ENCODE results near the gene EEF1A1.
"Not testable (repeated sequence)": the region's sequence is repeated elsewhere in the genome, so short reads cannot be mapped to it uniquely, and the experiment has no call there.

EEF1A1 gene

DNA sequence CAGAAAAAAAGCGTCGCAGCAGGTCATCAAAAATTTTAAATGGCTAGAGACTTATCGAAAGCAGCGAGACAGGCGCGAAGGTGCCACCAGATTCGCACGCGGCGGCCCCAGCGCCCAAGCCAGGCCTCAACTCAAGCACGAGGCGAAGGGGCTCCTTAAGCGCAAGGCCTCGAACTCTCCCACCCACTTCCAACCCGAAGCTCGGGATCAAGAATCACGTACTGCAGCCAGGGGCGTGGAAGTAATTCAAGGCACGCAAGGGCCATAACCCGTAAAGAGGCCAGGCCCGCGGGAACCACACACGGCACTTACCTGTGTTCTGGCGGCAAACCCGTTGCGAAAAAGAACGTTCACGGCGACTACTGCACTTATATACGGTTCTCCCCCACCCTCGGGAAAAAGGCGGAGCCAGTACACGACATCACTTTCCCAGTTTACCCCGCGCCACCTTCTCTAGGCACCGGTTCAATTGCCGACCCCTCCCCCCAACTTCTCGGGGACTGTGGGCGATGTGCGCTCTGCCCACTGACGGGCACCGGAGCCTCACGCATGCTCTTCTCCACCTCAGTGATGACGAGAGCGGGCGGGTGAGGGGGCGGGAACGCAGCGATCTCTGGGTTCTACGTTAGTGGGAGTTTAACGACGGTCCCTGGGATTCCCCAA is at the start of gene EEF1A1:
Gene EEF1A1 (minus strand): TSS at position 345 of the 663 bp plus-strand sequence. CDS start 1,006 bp downstream, outside the sequence.
- FAIRE-seq, result no peak

- no peak for FAIRE-seq
Observed at GRCh38 chr6:73569121-73569520, 48.3 kb upstream of the EEF1A1 start.

- no peak for FAIRE-seq
Observed at GRCh38 chr6:73566954-73567591, 46.2 kb upstream of the EEF1A1 start.

DNA sequence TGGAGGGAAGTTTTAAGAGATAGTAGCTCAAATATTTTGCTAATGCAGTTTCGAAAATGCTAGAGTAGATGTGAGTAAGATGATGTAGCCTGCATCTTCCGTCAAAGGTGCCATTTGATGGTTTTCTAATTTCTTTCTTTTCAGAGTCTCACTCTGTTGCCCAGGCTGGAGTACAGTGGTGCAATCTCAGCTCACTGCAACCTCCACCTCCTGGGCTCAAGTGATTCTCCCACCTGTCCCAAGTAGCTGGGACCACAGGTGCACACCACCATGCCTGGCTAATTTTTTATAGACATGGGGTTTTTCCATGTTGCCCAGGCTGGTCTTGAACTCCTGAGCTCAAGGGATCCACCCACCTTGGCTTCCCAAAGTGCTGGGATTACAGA is 45.6 kb upstream of the EEF1A1 start:
- FAIRE-seq, result not testable (repeated sequence)

DNA sequence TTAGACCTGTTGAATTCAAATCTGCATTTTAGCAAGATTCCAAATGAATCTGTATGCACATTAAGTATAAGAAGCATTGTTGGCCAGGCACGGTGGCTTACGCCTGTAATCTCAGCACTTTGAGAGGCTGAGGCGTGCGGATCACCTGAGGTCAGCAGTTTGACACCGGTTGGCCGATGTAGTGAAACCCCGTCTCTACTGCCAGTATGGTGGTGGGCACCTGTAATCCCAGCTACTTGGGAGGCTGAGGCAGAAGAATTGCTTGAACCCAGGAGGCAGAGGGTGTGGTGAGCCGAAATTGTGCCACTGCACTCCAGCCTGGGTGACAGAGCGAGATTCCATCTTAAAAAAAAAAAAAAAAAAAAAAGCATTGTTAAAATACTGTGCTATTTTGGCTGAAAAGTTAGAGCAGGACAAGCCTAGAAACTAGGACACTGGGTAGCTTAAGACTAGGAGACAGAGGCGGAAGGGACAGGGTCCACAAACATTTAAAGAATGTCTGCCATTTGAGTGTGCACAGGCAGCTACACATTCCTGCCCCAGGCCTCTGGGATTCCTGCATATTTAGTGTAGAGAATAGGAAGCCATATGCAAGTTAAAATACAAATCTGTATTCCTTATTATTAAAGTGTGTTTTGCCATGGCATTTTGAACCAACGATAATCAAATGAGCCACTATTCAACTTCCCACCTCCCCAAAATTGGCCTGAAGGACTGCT is 45.1 kb upstream of the EEF1A1 start:
- no peak for FAIRE-seq

GRCh38 chr6:73564578-73565345 is 43.9 kb upstream of the EEF1A1 start:
- FAIRE-seq, result no peak

- no peak for FAIRE-seq
Observed at GRCh38 chr6:73562558-73562957, 41.7 kb upstream of the EEF1A1 start.

GRCh38 chr6:73560853-73561407 is 40.1 kb upstream of the EEF1A1 start:
- FAIRE-seq, result no peak

DNA sequence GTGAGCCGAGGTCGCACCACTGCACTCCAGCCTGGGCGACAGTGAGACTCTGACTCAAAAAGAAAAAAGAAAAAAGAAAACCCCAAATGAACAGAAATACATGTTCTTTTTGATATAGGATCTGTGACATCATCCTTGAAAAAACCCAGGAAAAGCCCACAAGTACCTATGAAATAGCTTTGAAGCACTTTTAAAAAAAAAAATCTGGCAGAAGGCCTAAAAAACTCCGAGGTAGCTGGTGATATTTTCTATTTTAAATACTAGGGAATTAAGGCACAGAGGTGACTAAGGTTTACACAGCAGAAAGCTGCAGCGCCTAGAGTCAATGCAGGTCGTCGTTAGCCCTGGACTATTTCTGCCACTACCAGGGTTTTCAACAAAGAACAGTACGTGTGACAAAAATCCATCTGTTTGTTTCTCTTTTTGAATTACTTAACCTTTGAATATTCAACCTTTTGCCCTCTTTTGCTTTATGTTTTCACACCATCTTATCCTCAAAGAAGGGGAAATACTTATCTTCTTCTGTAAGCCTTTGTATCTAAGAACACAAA is 39.4 kb upstream of the EEF1A1 start:
- FAIRE-seq, result no peak

GRCh38 chr6:73559399-73559794 is 38.6 kb upstream of the EEF1A1 start:
- not testable (repeated sequence) for FAIRE-seq

DNA sequence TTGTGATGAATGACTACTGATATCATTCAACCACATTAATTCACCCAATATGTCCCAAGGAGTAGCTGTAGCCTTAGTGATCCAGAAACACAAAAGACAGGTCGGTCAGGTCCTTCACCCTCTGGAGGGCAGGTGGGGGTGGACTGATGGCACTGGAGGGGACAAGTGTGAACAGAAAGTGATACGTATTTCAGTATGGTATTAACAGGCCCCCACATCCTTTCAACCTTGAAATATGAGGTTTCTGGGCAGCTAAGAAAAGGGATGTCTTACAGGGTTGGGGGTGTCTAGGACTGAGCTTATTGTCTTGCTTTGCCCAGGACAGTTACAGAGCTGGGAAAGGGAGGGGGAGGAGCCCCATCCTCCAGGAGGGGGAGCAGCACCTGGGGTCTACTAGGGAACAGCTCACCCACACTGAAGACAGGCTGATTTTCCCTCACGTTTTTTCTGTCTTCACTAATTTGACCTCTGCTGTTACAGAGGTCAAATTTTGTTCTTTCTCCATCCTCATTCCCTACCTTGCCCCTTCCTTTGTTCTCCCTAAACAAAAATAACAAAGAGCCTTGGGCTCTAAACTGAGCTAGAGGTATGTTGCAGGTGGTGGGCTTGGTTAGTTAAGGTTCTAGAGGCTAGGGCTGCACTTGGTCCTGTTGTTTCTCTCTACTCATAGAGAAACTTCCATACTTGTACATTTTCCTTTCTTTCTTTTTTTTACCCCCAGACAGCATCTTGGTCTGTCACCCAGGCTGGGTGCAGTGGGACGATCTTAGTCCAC is 38.0 kb upstream of the EEF1A1 start:
- FAIRE-seq, result no peak

DNA sequence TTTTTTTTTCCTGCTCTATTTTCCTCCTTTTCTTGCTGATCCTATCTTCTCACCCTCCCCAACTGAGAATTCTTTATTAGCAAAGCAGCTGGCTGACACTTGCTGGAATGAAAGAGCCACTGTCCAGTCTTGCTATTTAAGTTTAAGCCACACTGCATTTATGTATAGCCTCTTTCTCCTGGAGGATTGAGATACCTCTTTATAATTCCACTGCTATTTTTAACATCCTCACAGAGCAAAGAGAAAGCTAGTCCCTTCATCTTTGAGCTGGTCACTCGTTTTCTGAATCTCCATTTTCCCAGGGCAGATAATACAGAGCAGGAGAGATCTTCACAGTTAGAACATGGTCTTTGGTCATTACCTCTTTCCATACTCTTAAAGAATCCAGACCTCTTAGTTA is 36.0 kb upstream of the EEF1A1 start:
- FAIRE-seq, result no peak

GRCh38 chr6:73555380-73555949 is 34.6 kb upstream of the EEF1A1 start:
- FAIRE-seq, result not testable (repeated sequence)

DNA sequence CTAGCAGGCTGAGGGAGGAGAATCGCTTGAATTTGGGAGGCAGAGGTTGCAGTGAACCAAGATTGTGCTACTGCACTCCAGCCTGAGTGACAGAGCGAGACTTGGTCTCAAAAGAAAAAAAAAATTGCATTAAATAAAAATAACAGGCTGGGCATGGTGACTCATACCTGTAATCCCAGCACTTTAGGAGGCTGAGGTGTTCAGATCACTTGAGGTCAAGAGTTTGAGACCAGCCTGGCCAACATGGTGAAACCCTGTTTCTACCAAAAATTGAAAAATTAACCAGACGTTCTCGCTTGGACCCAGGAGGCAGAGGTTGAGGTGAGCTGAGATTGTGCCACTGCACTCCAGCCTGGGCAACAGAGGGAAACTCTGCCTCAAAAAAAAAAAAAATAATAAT is 30.3 kb upstream of the EEF1A1 start:
- not testable (repeated sequence) for FAIRE-seq

DNA sequence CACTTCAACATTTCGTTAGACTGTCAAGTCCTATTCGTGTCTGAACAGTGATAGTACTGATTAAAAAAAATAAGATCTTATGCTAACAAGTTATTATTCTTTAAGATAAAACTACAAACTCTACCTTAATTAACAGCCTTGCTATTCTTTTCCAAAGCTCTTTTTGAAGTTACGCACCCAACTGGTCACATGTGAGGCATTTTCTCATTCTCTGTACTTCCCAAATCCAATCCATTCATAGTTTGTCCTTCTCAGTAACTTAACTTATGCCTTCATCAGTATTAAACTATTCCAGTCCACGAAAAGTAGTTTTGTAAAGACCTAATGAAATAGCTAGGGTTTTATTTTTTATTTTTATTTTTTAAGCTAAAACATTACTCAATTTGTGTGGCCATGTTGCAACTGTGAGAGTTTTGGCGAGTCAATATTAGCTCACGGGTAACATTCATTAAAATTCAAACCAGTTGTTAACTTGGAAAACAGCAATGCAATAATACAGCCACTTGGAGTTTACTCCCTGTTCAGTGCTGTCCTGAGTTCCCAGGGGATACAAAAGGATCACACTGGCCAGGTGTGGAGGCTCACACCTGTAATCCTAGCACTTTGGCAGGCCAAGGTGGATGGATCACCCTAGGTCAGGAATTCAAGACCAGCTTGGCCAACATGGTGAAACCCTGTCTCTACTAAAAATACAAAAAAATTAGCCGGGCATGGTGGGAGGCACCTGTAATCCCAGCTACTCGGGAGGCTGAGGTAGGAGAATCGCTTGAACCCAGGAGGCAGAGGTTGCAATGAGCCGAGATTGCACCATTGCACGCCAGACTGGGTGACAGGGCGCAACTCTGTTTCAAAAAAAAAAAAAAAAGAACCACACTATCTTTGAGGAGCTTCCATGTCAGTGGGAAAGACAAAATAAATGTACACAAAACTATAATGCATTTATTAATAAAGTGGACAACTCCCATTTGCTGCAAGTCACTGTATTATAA is 27.9 kb upstream of the EEF1A1 start:
- FAIRE-seq, result no peak

- no peak for FAIRE-seq
Observed at GRCh38 chr6:73547036-73547435, 26.2 kb upstream of the EEF1A1 start.

DNA sequence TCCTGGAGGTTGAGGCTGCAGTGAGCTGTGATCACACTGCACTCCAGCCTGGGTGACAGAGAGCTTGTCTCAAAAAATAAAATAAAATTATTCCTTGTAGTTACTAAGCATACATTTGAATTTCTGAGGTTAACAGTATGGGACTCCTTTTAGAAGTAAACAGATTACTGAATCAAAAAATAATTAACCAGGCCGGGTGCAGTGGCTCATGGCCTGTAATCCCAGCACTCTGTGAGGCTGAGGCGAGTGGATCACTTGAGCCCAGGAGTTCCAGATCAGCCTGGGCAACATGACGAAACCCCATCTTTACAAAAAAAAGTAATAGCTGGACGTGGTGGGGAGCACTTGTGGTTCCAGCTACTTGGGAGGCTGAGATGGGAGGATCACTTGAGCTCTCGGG is 22.1 kb upstream of the EEF1A1 start:
- no peak for FAIRE-seq

DNA sequence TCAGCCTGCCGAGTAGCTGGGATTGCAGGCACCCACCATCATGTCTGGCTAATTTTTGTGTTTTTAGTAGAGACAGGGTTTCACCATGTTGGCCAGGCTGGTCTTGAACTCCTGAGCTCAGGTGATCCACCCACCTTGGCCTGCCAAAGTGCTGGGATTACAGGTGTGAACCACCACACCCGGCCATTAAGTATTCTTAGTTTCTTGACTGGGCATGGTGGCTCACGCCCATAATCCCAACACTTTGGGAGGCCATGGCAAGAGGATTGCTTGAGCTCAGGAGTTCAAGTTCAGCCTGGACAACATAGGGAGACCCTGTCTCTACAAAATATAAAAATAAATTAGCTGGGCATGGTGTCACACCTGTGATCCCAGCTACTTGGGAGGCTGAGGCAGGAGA is 21.6 kb upstream of the EEF1A1 start:
- FAIRE-seq, result not testable (repeated sequence)

DNA sequence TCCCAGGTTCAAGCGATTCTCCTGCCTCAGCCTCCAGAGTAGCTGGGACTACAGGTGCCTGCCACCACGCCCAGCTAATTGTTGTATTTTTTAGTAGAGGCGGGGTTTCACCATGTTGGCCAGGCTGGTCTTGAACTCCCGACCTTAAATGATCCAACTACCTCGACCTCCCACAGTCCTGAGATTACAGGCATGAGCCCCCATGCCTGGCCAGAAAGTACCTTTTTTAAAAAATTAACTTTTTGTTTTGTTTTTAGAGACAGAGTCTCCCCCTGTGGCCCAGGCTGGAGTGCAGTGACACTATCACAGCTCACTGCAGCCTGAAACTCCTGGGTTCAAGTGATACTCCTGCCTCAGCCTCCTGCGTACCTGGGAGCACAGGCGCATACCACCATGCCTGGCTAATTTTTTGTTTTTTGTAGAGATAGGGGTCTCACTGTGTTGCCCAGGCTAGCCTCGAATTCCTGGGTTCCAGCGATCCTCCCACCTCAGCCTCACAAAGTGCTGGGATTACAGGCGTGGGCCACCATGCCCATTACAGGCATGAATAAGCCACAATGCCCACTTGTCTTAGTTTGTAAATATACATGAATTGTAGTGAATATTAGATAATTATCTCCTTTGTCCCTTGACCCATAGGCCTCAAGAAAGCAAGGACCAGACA is 17.4 kb upstream of the EEF1A1 start:
- no peak for FAIRE-seq

- no peak for FAIRE-seq
Observed at GRCh38 chr6:73537677-73538076, 16.8 kb upstream of the EEF1A1 start.
